Left renal cortex interstitium (tissue), 4 donors: ENCODE results near the gene KRT20. TPM values are rescaled to one million over a fixed set of nuclear protein-coding genes. Genes with fewer than 3 reads are reported as not detected.

ENCODE experiments used
- polyA plus RNA-seq, 4 donors: library from polyadenylated mRNA; unstranded; fragments of 120-200 nt; gene quantifications; one replicate each; pipeline ENCODE4 v1.2.1, GENCODE V29; 2013; ENCODE audit not compliant: insufficient read length in 4 of 4

Gene KRT20
- polyA plus RNA-seq, 4 donors, result 0.20 to 0.24 TPM; not detected in 2

Other genes starting within 250 kb of the KRT20 start
- gene SMARCE1, start 237.4 kb downstream of the KRT20 start, polyA plus RNA-seq, result 100 to 1,000 TPM; 243 to 283 (median 254) TPM
- under 1 TPM; 0.07 to 0.51 (median 0.25) TPM for gene KRT222, start 220.1 kb downstream of the KRT20 start, polyA plus RNA-seq
- gene KRT24, start 181.5 kb downstream of the KRT20 start, polyA plus RNA-seq, result not detected
- gene KRT25, start 129.9 kb downstream of the KRT20 start, polyA plus RNA-seq, result not detected
- not detected for gene KRT26, start 113.0 kb downstream of the KRT20 start, polyA plus RNA-seq
- gene KRT27, start 102.7 kb downstream of the KRT20 start, polyA plus RNA-seq, result not detected
- gene KRT28, start 85.3 kb downstream of the KRT20 start, polyA plus RNA-seq, result not detected
- gene KRT10, start 62.6 kb downstream of the KRT20 start, polyA plus RNA-seq, result 10 to 100 TPM; 41.1 to 72.4 (median 42.9) TPM
- under 1 TPM in 1 of 4 donors, not detected in 3; 0.28 TPM for gene KRT12, start 18.0 kb downstream of the KRT20 start, polyA plus RNA-seq
- 1 to 10 TPM in 3 of 4 donors, under 1 TPM in 1; 0.57 to 2.3 (median 1.6) TPM for gene KRT23, start 52.4 kb upstream of the KRT20 start, polyA plus RNA-seq
- gene KRT39, start 81.7 kb upstream of the KRT20 start, polyA plus RNA-seq, result under 1 TPM in 1 of 4 donors, not detected in 3; 0.09 TPM
- gene KRT40, start 99.1 kb upstream of the KRT20 start, polyA plus RNA-seq, result under 1 TPM in 1 of 4 donors, not detected in 3; 0.08 TPM
- gene KRTAP3-3, start 108.9 kb upstream of the KRT20 start, polyA plus RNA-seq, result not detected
- gene KRTAP3-2, start 114.7 kb upstream of the KRT20 start, polyA plus RNA-seq, result not detected
- gene KRTAP3-1, start 123.9 kb upstream of the KRT20 start, polyA plus RNA-seq, result not detected
- not detected for gene KRTAP1-5, start 142.0 kb upstream of the KRT20 start, polyA plus RNA-seq
- gene KRTAP1-4, start 145.0 kb upstream of the KRT20 start, polyA plus RNA-seq, result not detected
- not detected for gene KRTAP1-3, start 149.6 kb upstream of the KRT20 start, polyA plus RNA-seq
- not detected for gene KRTAP1-1, start 156.2 kb upstream of the KRT20 start, polyA plus RNA-seq
- gene KRTAP2-1, start 162.1 kb upstream of the KRT20 start, polyA plus RNA-seq, result not detected
- not detected for gene KRTAP2-2, start 170.0 kb upstream of the KRT20 start, polyA plus RNA-seq
- gene KRTAP2-3, start 174.9 kb upstream of the KRT20 start, polyA plus RNA-seq, result not detected
- gene KRTAP2-4, start 180.6 kb upstream of the KRT20 start, polyA plus RNA-seq, result not detected
- not detected for gene KRTAP4-7, start 198.9 kb upstream of the KRT20 start, polyA plus RNA-seq
- not detected for gene KRTAP4-8, start 212.9 kb upstream of the KRT20 start, polyA plus RNA-seq
- not detected for gene KRTAP4-16, start 217.0 kb upstream of the KRT20 start, polyA plus RNA-seq
- gene KRTAP4-9, start 220.1 kb upstream of the KRT20 start, polyA plus RNA-seq, result not detected
- gene KRTAP4-11, start 233.1 kb upstream of the KRT20 start, polyA plus RNA-seq, result not detected
- gene KRTAP4-12, start 238.9 kb upstream of the KRT20 start, polyA plus RNA-seq, result not detected